Glomerular visceral epithelial cell (primary cell): ENCODE results near the gene GALNT17.
"Not testable (repeated sequence)": the region's sequence is repeated elsewhere in the genome, so short reads cannot be mapped to it uniquely, and the experiment has no call there.

Source experiments
- DNase-seq: peaks from one replicate; pipeline ENCODE4 v3.0.0-alpha.2; 2016; ENCODE audit errors: extremely low spot score

The GALNT17 gene

DNA sequence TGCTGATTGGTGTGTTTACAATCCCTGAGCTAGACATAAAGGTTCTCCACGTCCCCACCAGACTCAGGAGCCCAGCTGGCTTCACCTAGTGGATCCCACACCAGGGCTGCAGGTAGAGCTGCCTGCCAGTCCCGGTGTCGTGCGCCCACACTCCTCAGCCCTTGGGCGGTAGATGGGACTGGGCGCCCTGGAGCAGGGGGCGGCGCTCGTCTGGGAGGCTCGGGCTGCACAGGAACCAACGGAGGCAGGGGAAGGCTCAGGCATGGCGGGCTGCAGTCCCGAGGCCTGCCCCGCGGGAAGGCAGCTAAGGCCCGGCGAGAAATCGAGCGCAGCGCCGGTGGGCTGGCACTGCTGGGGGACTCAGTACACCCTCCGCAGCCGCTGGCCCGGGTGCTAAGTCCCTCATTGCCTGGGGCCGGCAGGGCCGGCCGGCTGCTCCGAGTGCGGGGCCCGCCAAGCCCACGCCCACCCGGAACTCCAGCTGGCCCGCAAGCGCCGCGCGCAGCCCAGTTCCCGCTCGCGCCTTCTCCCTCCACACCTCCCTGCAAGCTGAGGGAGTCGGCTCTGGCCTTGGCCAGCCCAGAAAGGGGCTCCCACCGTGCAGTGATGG, 606.1 kb downstream of the GALNT17 start:
- DNase-seq = not testable (repeated sequence)

DNA sequence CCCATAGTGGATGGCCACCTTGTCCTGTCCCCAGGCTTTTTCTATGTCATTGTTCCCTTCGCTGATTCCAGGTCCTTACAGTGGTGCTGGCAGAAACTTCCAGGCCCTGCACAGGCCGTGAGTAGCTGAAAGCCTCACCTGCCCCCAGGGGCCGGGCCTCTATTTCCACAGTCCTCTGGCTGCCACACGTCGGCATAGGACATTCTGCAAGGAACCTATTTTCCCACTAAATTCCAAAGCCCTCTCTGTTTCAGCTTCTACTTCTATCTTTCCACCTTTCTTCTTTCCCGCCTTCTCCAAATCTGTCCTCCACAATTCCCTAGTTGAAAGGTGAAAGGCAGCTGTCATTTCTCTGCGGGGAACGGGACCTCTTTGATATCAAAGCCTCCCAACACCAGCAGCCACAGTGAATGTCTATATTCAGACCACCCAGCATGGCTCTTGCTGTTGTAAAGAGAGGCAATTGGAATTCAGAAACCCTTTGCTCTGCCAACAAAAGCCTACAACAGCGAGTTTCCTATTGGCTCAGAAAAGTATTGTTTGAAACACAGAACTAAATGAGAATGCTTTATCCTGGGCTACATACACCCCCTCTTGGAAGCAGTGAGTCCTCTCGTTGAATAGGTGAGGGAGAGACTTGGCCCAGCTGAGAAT, 607.7 kb downstream of the GALNT17 start:
- no peak for DNase-seq

DNA sequence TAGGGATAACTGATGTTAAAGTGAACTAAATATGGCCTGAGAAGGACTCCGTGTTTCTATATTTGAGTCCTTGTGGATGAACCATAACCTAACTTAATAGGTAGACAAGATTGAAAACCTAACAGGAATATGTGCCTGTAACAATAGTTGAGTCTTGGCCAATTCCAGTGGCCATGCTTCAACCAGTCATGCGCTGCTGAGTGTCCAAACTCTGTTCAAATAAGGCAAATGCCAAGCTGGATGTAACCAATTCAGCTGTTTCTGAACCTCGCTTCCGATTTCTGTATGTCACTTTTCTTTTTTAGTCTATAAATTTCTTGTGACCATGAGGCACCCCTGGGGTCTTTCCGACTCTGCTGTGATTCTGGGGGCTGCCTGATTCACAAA, 608.2 kb downstream of the GALNT17 start:
- DNase-seq = no peak

DNA sequence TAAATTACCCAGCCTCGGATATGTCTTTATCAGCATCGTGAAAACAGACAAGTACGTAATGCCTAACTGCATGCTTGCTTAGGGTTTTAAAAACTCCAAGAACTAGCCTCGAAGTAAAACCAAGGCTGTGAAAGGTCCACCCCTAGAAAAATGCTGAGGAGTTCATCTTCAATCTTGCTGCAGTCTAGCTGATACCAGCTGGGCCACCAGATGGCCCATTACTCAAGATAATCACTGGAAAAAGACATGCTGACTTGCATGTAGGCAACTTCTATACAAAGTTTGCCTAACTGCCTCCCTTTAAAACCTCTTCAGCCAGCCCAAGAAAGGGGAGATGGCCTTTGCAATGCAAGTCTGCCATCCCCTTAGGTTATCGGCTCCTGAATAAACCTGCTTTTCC, 614.1 kb downstream of the GALNT17 start:
- DNase-seq = no peak

DNA sequence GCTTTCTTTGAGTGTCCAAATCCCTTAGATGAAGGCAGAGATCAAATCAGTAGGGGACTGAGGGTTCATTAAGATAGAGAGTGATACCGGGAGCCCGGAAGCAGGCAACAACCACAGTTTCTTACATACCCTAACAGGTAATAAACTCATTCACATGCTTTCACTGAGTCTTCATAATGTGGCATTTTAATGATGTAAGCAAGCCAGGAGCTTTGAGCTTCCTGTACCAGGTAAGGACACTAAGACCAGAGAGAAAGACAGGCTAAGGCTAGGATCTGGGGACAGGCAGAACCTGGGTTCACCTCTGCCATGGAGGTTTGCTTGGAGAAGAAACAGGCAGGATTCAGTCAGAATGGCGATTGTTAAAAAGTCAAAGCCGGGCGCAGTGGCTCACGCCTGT, 618.3 kb downstream of the GALNT17 start:
- DNase-seq = no peak

DNA sequence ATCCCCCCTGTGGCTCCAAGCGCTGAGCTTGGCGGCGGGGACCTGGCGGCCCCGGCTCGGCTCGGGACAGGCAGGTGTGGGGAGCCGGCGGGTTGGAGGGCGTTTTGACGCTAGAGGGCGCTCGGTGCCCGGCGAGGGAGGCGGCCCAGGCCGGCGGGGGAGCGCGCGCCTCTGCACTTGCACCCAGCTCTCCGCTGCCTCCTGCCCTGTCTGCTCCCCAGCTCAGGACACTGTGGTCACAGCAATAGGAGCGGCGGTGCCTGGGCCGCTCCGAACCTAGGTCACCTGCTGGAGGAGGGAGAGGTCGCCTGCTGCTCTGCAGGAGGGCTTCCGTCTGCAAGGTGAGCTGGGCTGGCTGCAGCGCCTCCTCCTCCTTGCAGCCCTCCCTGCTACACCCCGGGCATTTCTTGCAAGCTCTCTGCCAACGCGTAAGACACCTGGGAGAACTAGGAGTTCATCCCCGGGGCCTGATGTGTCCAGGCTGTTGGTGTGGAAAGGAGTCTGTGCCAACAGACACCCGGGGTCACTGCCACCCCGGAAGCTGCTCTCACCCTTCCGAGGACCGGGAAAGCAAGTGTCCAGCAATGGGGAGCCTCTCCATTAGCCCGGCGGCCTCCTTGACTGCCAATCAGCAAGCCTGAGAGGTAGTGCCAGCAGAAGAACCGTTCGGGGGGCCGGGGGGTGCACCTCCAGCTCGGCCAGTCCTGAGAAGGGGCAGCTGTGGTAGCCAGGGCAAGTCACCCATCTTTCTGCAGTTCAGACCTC, 620.4 kb downstream of the GALNT17 start:
- no peak for DNase-seq

DNA sequence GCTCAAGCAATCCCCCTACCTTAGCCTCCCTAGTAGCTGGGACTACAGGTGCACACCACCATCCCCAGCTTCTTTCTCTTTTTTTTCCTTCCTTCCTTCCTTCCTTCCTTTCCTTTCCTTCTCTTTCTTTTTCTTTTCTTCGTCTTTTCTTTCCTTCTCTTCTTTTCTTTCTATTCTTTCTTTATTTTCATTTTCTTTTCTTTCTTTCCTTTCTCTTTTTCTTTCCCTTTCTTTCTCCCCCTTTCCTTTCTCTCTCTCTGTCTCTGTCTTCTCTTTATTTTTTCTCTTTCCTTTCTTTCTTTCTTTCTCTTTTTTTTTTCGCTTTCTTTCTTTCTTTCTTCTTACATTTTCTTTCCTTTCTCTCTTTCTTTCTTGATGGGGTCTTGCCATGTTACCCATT, 621.3 kb downstream of the GALNT17 start:
- DNase-seq = no peak

DNA sequence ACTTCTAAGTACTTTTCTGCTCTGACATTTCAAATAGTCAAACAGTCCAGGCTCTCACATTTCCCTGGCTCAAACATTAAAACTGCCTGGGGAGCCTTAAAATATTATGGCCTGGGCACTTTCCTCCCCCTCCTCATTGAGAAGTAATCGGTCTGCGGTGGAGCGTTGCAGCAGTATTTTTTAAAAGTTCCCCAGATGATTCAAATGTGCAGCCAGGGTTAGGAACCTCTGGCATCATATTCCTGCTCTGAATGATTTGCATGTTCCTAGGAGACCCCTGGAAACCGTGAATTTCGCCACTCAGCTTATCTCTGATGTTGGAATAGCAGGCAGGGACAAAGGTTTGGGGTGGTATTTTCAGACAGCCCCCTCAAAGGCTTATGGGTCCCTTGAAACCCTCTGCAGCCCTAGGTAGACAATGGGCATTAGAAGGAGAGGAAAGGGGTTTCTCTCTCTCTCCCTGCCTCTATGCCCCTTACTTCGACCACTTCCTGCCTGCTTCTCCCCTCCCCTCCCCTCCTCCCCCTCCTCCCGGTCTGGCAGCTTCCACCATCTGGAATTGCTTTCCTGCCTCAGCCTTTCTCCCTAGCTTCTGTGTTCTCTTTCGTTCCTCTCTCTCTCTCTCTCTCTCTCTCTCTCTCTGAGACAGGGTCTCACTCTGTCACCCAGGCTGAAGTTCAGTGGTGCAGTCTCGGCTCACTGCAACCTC, 622.2 kb downstream of the GALNT17 start:
- DNase-seq = no peak

DNA sequence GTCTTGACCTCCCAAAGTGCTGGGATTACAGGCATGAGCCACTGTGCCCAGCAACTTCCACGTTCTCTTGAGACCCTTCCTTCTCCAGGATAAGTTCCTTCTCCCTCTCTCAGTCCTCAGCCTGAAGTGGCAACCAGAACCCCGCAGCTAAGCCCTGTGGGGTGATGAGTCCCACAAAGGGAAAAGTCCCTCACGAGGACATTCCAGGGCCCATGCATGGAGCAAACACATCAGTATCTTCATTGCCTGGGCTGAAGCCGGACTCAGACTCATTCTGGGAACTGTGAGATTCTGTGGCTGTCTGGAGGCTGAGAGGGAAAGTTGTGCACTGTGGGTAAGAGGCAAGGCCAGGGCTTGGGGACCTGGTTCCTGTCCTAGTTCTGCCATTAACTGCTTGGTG, 622.9 kb downstream of the GALNT17 start:
- no peak for DNase-seq

DNA sequence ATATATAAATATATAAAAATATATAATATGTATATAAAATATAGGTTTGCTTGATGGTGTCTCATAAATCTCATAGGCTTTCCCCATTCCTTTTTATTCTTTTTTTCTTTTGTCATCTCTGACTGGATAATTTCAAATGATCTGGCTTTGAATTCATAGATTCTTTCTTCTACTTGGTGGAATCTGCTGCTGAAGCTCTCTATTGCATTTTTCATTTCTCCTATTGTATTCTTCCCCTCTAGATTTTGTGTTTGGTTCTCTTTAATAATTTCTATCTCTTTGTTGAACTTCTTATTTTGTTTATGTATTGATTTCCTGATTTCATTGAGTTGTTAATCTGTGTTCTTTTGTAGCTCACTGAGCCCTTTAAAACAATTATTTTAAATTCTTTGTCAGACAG, 629.4 kb downstream of the GALNT17 start:
- DNase-seq = no peak
